IMR-90 (cell line): ENCODE results near the gene NR6A1. TPM values are rescaled to one million over a fixed set of nuclear protein-coding genes. Genes with fewer than 3 reads are reported as not detected.

Experiments
- ATAC-seq: fragments of 200-7000 bp; cut with Tn5 transposase; 2 replicates; pipeline ENCODE4 v1.9.1; 2020; ENCODE audit warnings: low read depth, mild to moderate bottlenecking, moderate library complexity
- BruUV-seq: library from RNA; stranded (reverse); fragments of 400-500 nt; replicated peaks from 2 replicates; lab custom pipeline; 2021; lab: Mats Ljungman, UMichigan
- CTCF ChIA-PET: fragments of 300-600 bp; formaldehyde crosslinking; extraction: SDS; loops from one replicate; lab custom pipeline; 2021; ENCODE audit warnings: antibody characterized with exemption; lab: Yijun Ruan, JAX
- POLR2A ChIA-PET: fragments of 300-600 bp; sonication (Branson Sonifier 250); formaldehyde crosslinking; loops from one replicate; lab custom pipeline; 2022; ENCODE audit warnings: antibody characterized with exemption; ENCODE audit not compliant: unreplicated experiment; lab: Charles Lee
- DNase-seq: peaks from one replicate; pipeline ENCODE4 v3.0.0; 2013
- H2AFZ ChIP-seq: replicated peaks from 2 replicates; pipeline ENCODE3; 2013; ENCODE audit warnings: low read length, mild to moderate bottlenecking; ENCODE audit not compliant: poor library complexity
- H2AK5ac ChIP-seq: 2 replicates; pipeline ENCODE4 v1.6.1; 2013; ENCODE audit warnings: low read depth, low read length, inconsistent platforms
- H2AK9ac ChIP-seq: replicated peaks from 2 replicates; pipeline ENCODE3; 2013; ENCODE audit warnings: mild to moderate bottlenecking, low read depth, low read length, moderate library complexity; ENCODE audit not compliant: poor library complexity
- H2BK120ac ChIP-seq: 2 replicates; pipeline ENCODE4 v1.6.1; 2013; ENCODE audit warnings: low read depth, low read length, inconsistent platforms
- H2BK15ac ChIP-seq: 3 replicates; pipeline ENCODE4 v1.6.1; 2013; ENCODE audit warnings: low read depth, low read length, inconsistent platforms
- H2BK20ac ChIP-seq: 2 replicates; pipeline ENCODE4 v1.6.1; 2013; ENCODE audit warnings: low read depth, mild to moderate bottlenecking, inconsistent platforms, low read length, moderate library complexity
- H2BK5ac ChIP-seq: 2 replicates; pipeline ENCODE4 v1.6.1; 2013; ENCODE audit warnings: mild to moderate bottlenecking, low read depth, low read length, inconsistent platforms; ENCODE audit not compliant: poor library complexity, severe bottlenecking
- H3K14ac ChIP-seq: replicated peaks from 2 replicates; pipeline ENCODE4 v1.6.1; 2013; ENCODE audit warnings: low read depth, low read length, inconsistent platforms
- H3K18ac ChIP-seq: 2 replicates; pipeline ENCODE4 v1.6.1; 2013; ENCODE audit warnings: low read depth, low read length, control low read depth
- H3K23ac ChIP-seq: 2 replicates; pipeline ENCODE4 v1.6.1; 2013; ENCODE audit warnings: low read depth, low read length, inconsistent platforms
- H3K27ac ChIP-seq: 2 replicates; pipeline ENCODE4 v1.5.1; 2013; ENCODE audit warnings: mild to moderate bottlenecking, control low read depth, low read length; ENCODE audit not compliant: insufficient read depth
- H3K27me3 ChIP-seq: 2 replicates; pipeline ENCODE4 v1.6.1; 2013; ENCODE audit warnings: low read length; ENCODE audit not compliant: control insufficient read depth, insufficient read depth
- H3K36me3 ChIP-seq: 2 replicates; pipeline ENCODE4 v1.6.1; 2013; ENCODE audit warnings: low read length, mixed read lengths; ENCODE audit not compliant: control insufficient read depth, insufficient read depth
- H3K4ac ChIP-seq: 2 replicates; pipeline ENCODE4 v1.6.1; 2013; ENCODE audit warnings: low read depth, low read length, inconsistent platforms
- H3K4me1 ChIP-seq: 2 replicates; pipeline ENCODE4 v1.6.1; 2013; ENCODE audit warnings: low read length, mixed read lengths; ENCODE audit not compliant: control insufficient read depth, insufficient read depth
- H3K4me2 ChIP-seq: 2 replicates; pipeline ENCODE4 v1.6.1; 2013; ENCODE audit warnings: low read depth, mild to moderate bottlenecking, control low read depth, low read length, moderate library complexity
- H3K4me3 ChIP-seq: 2 replicates; pipeline ENCODE4 v1.5.1; 2013; ENCODE audit warnings: low read depth, mild to moderate bottlenecking, control low read depth, low read length, moderate library complexity; ENCODE audit not compliant: insufficient read depth
- H3K56ac ChIP-seq: 2 replicates; pipeline ENCODE4 v1.6.1; 2013; ENCODE audit warnings: low read length, inconsistent platforms; ENCODE audit not compliant: insufficient read depth; ENCODE audit errors: extremely low read depth
- H3K79me1 ChIP-seq, 2 experiments: 2 replicates each; pipeline ENCODE4 v1.6.1; 2013; ENCODE audit warnings: low read length in 2 of 2, inconsistent platforms in 1 of 2, low read depth in 1 of 2
- H3K9ac ChIP-seq: 2 replicates; pipeline ENCODE4 v1.6.1; 2013; ENCODE audit warnings: low read depth, low read length, control low read depth
- H3K9me1 ChIP-seq: 2 replicates; pipeline ENCODE4 v1.6.1; 2013; ENCODE audit warnings: low read length, inconsistent platforms; ENCODE audit not compliant: insufficient read depth
- H3K9me3 ChIP-seq: 2 replicates; pipeline ENCODE4 v1.6.1; 2013; ENCODE audit warnings: low read length; ENCODE audit not compliant: control insufficient read depth, insufficient read depth
- H4K20me1 ChIP-seq: 2 replicates; pipeline ENCODE4 v1.6.1; 2013; ENCODE audit warnings: low read length, inconsistent platforms; ENCODE audit not compliant: insufficient read depth
- H4K5ac ChIP-seq: 2 replicates; pipeline ENCODE4 v1.6.1; 2013; ENCODE audit warnings: mild to moderate bottlenecking, low read depth, low read length, control low read depth
- H4K8ac ChIP-seq, 2 experiments: 2 replicates each; pipeline ENCODE4 v1.6.1; 2013; ENCODE audit warnings: low read depth in 2 of 2, low read length in 2 of 2, control low read depth in 1 of 2, inconsistent platforms in 1 of 2
- H4K91ac ChIP-seq: 2 replicates; pipeline ENCODE4 v1.6.1; 2013; ENCODE audit warnings: low read depth, low read length, inconsistent platforms; ENCODE audit not compliant: insufficient read depth
- BHLHE40 ChIP-seq: fragments of 150-350 bp; IDR thresholded peaks from 2 replicates; pipeline ENCODE4 v1.6.1; 2016; ENCODE audit warnings: mild to moderate bottlenecking, low read depth, low read length
- CEBPB ChIP-seq: IDR thresholded peaks from 2 replicates; pipeline ENCODE4 v1.6.1; 2012; ENCODE audit warnings: low read depth, low read length, improper control_type of control experiment
- CHD1 ChIP-seq: IDR thresholded peaks from 2 replicates; pipeline ENCODE4 v1.6.1; 2012; ENCODE audit warnings: low read depth, low read length, improper control_type of control experiment
- ELK1 ChIP-seq: fragments of 150-350 bp; IDR thresholded peaks from 2 replicates; pipeline ENCODE4 v1.6.1; 2016; ENCODE audit warnings: low read depth, mild to moderate bottlenecking, low read length, moderate library complexity, borderline replicate concordance
- FOS ChIP-seq: fragments of 150-350 bp; IDR thresholded peaks from 2 replicates; pipeline ENCODE4 v1.6.1; 2016; ENCODE audit warnings: low read depth, low read length
- MAFK ChIP-seq: IDR thresholded peaks from 2 replicates; pipeline ENCODE4 v1.6.1; 2012; ENCODE audit warnings: low read depth, low read length, improper control_type of control experiment
- MAZ ChIP-seq: IDR thresholded peaks from 2 replicates; pipeline ENCODE4 v1.6.1; 2012; ENCODE audit warnings: low read depth, mild to moderate bottlenecking, low read length, improper control_type of control experiment, moderate library complexity, borderline replicate concordance
- MXI1 ChIP-seq: IDR thresholded peaks from 2 replicates; pipeline ENCODE4 v1.6.1; 2012; ENCODE audit warnings: low read depth, mild to moderate bottlenecking, low read length, moderate library complexity, borderline replicate concordance
- NFE2L2 ChIP-seq: fragments of 150-350 bp; IDR thresholded peaks from 2 replicates; pipeline ENCODE4 v1.6.1; 2016; ENCODE audit warnings: low read depth, mild to moderate bottlenecking, low read length
- RAD21 ChIP-seq: IDR thresholded peaks from 2 replicates; pipeline ENCODE4 v1.6.1; 2012; ENCODE audit warnings: low read length, improper control_type of control experiment
- RCOR1 ChIP-seq: IDR thresholded peaks from 2 replicates; pipeline ENCODE4 v1.6.1; 2012; ENCODE audit warnings: mild to moderate bottlenecking, low read length, improper control_type of control experiment; ENCODE audit not compliant: insufficient replicate concordance
- RFX5 ChIP-seq: IDR thresholded peaks from 2 replicates; pipeline ENCODE4 v1.8.0; 2012; ENCODE audit warnings: low read depth, mild to moderate bottlenecking, low read length, moderate library complexity
- SMC3 ChIP-seq: fragments of 150-350 bp; IDR thresholded peaks from 2 replicates; pipeline ENCODE4 v1.6.1; 2016; ENCODE audit warnings: low read depth, mild to moderate bottlenecking, antibody characterized with exemption, low read length, moderate library complexity
- WGBS, 2 experiments: methylation state at CpG; one replicate each; pipeline versions ENCODE4 v1.1.5 to v1.1.7; 2013; ENCODE audit warnings: missing lambda C conversion rate in 2 of 2; ENCODE audit not compliant: insufficient read length in 1 of 2; ENCODE audit errors: extremely low coverage in 2 of 2; 5-methylcytosine and 5-hydroxymethylcytosine counted together
- dilution Hi-C: fragments of 300-500 bp; cut with HindIII; formaldehyde crosslinking; loops from one replicate; pipeline ENCODE4 v1.14.3; 2018; ENCODE audit warnings: low sequenced_read_pairs; ENCODE audit not compliant: unreplicated experiment
- in situ Hi-C: fragments of 300-500 bp; cut with MboI; formaldehyde crosslinking; loops from 3 replicates; pipeline ENCODE4 v1.14.3; 2019; ENCODE audit warnings: low sequenced_read_pairs, inconsistent platforms, mixed read lengths
- intact Hi-C: fragments of 100-400 bp; cut with micrococcal nuclease; formaldehyde crosslinking; loops from 2 replicates; pipeline ENCODE4 v1.10.0; 2022
- polyA plus RNA-seq, 3 experiments: library from polyadenylated mRNA; depleted of rRNA; stranded (reverse); fragments of >200 nt; gene quantifications; 2 replicates each; pipeline ENCODE4 v1.2.3, GENCODE V29; 2012; ENCODE audit warnings: low replicate concordance in 1 of 3
- total RNA-seq: library from RNA; depleted of rRNA; stranded (reverse); fragments of >200 nt; gene quantifications from 2 replicates; pipeline ENCODE4 v1.2.3, GENCODE V29; 2012
- TF ChIP-seq, protein P1 (sequence below): conservative IDR thresholded peaks from 2 replicates; pipeline ENCODE4 v1.5.1; 2012; ENCODE audit warnings: mild to moderate bottlenecking, low read depth, low read length, improper control_type of control experiment
- TF ChIP-seq, protein P2 (sequence below): fragments of 150-350 bp; IDR thresholded peaks from 2 replicates; pipeline ENCODE4 v1.6.1; 2017; ENCODE audit warnings: mild to moderate bottlenecking, antibody characterized with exemption, low read length, low read depth

The NR6A1 gene
- total and polyA plus RNA-seq, 2 of the 4 experiments (the other 2 are of a cell fraction): 0.14 to 0.36 TPM

DNA sequence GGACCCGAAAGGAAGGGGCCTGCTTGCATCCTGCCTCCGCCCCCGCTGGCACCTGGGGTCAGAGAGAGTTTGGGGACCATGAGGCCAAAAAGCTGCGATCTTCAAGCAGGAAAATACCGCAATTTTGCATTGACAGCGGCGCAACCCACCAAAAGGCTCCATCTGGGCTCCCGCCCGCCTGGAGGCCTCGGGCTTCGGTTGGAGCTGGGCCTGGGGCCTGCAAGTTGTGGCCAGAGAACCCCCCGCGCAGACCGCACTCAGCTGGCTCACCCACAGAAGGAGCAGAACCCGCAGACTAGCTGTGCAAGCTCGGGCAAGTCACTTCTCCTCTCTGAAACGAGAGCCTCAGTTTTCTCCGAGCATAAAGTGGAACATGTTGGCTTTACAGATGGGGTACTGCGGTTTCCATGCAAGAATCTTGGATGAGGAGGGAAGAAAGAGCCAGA, 265.2 kb downstream of the NR6A1 start:
- no peak overlapping the region for H4K5ac ChIP-seq
- no peak overlapping the region for H4K8ac ChIP-seq
- H3K4ac ChIP-seq: no peak overlapping the region
- H2AFZ ChIP-seq: no peak overlapping the region
- H3K27me3 ChIP-seq: peaks cover 60% of the 10 kb centered on the region
- H4K20me1 ChIP-seq: peaks cover 3% of the 10 kb centered on the region; the same call in 1 of the 2 replicates
- H3K27ac ChIP-seq: no peak overlapping the region
- no peak overlapping the region for H2BK5ac ChIP-seq
- H3K4me3 ChIP-seq: no peak overlapping the region
- no peaks in the 10 kb centered on the region for H3K79me1 ChIP-seq
- H3K14ac ChIP-seq: no peak overlapping the region
- TF ChIP-seq CHD1 (no peak), SMC3 (no peak), MXI1 (no peak), NFE2L2 (no peak), CEBPB (no peak), RFX5 (no peak), FOS (no peak), ELK1 (no peak), MAFK (no peak), RAD21 (no peak), MAZ (no peak), RCOR1 (no peak), BHLHE40 (no peak)
- TF ChIP-seq, protein P1, sequence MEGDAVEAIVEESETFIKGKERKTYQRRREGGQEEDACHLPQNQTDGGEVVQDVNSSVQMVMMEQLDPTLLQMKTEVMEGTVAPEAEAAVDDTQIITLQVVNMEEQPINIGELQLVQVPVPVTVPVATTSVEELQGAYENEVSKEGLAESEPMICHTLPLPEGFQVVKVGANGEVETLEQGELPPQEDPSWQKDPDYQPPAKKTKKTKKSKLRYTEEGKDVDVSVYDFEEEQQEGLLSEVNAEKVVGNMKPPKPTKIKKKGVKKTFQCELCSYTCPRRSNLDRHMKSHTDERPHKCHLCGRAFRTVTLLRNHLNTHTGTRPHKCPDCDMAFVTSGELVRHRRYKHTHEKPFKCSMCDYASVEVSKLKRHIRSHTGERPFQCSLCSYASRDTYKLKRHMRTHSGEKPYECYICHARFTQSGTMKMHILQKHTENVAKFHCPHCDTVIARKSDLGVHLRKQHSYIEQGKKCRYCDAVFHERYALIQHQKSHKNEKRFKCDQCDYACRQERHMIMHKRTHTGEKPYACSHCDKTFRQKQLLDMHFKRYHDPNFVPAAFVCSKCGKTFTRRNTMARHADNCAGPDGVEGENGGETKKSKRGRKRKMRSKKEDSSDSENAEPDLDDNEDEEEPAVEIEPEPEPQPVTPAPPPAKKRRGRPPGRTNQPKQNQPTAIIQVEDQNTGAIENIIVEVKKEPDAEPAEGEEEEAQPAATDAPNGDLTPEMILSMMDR: no peak
- TF ChIP-seq, protein P2, sequence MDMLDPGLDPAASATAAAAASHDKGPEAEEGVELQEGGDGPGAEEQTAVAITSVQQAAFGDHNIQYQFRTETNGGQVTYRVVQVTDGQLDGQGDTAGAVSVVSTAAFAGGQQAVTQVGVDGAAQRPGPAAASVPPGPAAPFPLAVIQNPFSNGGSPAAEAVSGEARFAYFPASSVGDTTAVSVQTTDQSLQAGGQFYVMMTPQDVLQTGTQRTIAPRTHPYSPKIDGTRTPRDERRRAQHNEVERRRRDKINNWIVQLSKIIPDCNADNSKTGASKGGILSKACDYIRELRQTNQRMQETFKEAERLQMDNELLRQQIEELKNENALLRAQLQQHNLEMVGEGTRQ: no peak
- H2AK5ac ChIP-seq: no peak overlapping the region
- H4K91ac ChIP-seq: no peak overlapping the region
- no peak overlapping the region for H2AK9ac ChIP-seq
- no peak overlapping the region for H2BK20ac ChIP-seq
- H3K4me2 ChIP-seq: no peak overlapping the region
- no peak overlapping the region for H3K9ac ChIP-seq
- intact Hi-C loops (no loop called here), dilution Hi-C loops (no loop called here), in situ Hi-C loops (no loop called here)
- H3K18ac ChIP-seq: no peak overlapping the region
- no peaks in the 10 kb centered on the region; the same call in 1 of the 2 replicates for H3K4me1 ChIP-seq
- ATAC-seq: no peak
- H2BK15ac ChIP-seq: no peak overlapping the region
- BruUV-seq: no TSS peak
- WGBS, 2 experiments: 59% methylated on average over 7 of the region's 19 CpGs; no CpG with 5 or more reads in 1 of the 2 experiments
- ChIA-PET POLR2A (no interaction called here), CTCF (no interaction called here)
- no peak overlapping the region for H3K56ac ChIP-seq
- H3K9me1 ChIP-seq: no peaks in the 10 kb centered on the region
- H2BK120ac ChIP-seq: no peak overlapping the region
- H3K23ac ChIP-seq: no peak overlapping the region
- peaks cover 6% of the 10 kb centered on the region for H3K9me3 ChIP-seq
- DNase-seq: no peak
- H3K36me3 ChIP-seq: no peaks in the 10 kb centered on the region
